Measurements from ENCODE around the gene THSD4.

The THSD4 gene

DNA sequence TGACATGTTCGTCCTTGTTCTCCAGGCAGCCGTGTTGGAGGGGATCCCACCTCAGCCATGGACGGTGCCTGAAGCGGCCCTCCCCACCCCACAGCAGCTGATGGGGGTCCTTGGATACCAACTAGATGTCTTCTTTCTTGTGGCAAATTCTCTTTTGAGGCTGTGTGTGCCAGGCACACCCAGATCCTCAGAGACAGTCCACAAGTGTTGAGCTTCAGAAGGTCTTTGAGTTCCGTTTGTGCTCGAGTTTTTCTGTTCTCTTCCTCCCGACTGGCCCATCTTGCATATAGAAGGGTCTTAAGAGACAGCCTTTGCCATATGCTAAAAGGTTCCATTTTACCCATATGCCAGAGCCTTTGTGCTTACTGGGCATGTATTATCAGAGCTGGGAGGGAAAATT lies 227.4 kb downstream of the THSD4 start:
- no peaks in the 10 kb centered on the region for H3K36me3 ChIP-seq (replicated peaks; ENCODE audit: insufficient read depth, low read length)
- no peaks in the 10 kb centered on the region for H4K20me1 ChIP-seq (ENCODE audit: insufficient read depth, low read length)
- no peak overlapping the region for H3K4me3 ChIP-seq (ENCODE audit: low read length)
- no peaks in the 10 kb centered on the region for H3F3A ChIP-seq (ENCODE audit: insufficient read depth, low read length)
- no peaks in the 10 kb centered on the region for H3K27me3 ChIP-seq (replicated peaks; ENCODE audit: insufficient read depth, low read length)
- no peak overlapping the region for H3K9ac ChIP-seq (ENCODE audit: low read length)
- H3K79me2 ChIP-seq (ENCODE audit: low read length) = no peaks in the 10 kb centered on the region
- no peaks in the 10 kb centered on the region for H3K9me3 ChIP-seq (replicated peaks; ENCODE audit: insufficient read depth, low read length)
- no peaks in the 10 kb centered on the region for H3K9me2 ChIP-seq (replicated peaks; ENCODE audit: insufficient read depth, low read length)
- H3K4me2 ChIP-seq (ENCODE audit: low read depth, low read length) = no peak overlapping the region
- no peak for DNase-seq
- TF ChIP-seq EZH2 (optimal IDR thresholded peaks at IDR 0.05; ENCODE audit: low read depth, low read length) (no peak), EZH2phosphoT487 (IDR thresholded peaks at IDR 0.05; ENCODE audit: low read length) (no peak)
- TF ChIP-seq, protein P1, sequence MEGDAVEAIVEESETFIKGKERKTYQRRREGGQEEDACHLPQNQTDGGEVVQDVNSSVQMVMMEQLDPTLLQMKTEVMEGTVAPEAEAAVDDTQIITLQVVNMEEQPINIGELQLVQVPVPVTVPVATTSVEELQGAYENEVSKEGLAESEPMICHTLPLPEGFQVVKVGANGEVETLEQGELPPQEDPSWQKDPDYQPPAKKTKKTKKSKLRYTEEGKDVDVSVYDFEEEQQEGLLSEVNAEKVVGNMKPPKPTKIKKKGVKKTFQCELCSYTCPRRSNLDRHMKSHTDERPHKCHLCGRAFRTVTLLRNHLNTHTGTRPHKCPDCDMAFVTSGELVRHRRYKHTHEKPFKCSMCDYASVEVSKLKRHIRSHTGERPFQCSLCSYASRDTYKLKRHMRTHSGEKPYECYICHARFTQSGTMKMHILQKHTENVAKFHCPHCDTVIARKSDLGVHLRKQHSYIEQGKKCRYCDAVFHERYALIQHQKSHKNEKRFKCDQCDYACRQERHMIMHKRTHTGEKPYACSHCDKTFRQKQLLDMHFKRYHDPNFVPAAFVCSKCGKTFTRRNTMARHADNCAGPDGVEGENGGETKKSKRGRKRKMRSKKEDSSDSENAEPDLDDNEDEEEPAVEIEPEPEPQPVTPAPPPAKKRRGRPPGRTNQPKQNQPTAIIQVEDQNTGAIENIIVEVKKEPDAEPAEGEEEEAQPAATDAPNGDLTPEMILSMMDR (IDR thresholded peaks at IDR 0.05; ENCODE audit: low read length) = no peak
- no peak overlapping the region for H2AFZ ChIP-seq (ENCODE audit: low read length)
- no peak overlapping the region for H3K27ac ChIP-seq (ENCODE audit: low read length)
- no peaks in the 10 kb centered on the region for H3K4me1 ChIP-seq (ENCODE audit: low read length)

DNA sequence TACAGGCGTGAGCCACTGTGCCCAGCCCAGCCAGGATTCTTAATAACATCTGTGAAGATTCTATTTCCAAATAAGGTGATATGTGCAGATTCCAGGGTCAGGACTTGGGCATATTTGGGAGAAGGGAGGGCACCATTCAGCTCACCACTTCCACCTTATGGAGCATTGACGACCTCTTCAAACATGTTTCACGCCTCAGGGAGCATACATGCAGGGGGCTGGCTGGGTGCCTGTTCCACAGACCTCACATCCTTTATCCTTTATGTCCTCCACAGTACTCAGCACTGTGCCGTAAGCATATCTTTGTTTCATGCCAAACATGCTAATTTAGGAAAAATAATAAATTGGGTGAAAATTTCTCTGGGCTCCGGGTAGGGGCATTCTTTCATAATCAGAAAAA lies 229.0 kb downstream of the THSD4 start:
- no peaks in the 10 kb centered on the region for H3K9me2 ChIP-seq (replicated peaks; ENCODE audit: insufficient read depth, low read length)
- no peaks in the 10 kb centered on the region for H3K4me1 ChIP-seq (ENCODE audit: low read length)
- no peak overlapping the region for H3K4me3 ChIP-seq (ENCODE audit: low read length)
- H3K9me3 ChIP-seq (replicated peaks; ENCODE audit: insufficient read depth, low read length) = no peaks in the 10 kb centered on the region
- H4K20me1 ChIP-seq (ENCODE audit: insufficient read depth, low read length) = no peaks in the 10 kb centered on the region
- no peaks in the 10 kb centered on the region for H3K36me3 ChIP-seq (replicated peaks; ENCODE audit: insufficient read depth, low read length)
- H3F3A ChIP-seq (ENCODE audit: insufficient read depth, low read length) = no peaks in the 10 kb centered on the region
- no peak overlapping the region for H3K4me2 ChIP-seq (ENCODE audit: low read depth, low read length)
- no peak overlapping the region for H3K27ac ChIP-seq (ENCODE audit: low read length)
- no peaks in the 10 kb centered on the region for H3K27me3 ChIP-seq (replicated peaks; ENCODE audit: insufficient read depth, low read length)
- no peak for DNase-seq
- H3K79me2 ChIP-seq (ENCODE audit: low read length) = no peaks in the 10 kb centered on the region
- TF ChIP-seq, protein P1 (IDR thresholded peaks at IDR 0.05; ENCODE audit: low read length) = no peak
- TF ChIP-seq EZH2 (optimal IDR thresholded peaks at IDR 0.05; ENCODE audit: low read depth, low read length) = no peak
- H3K9ac ChIP-seq (ENCODE audit: low read length) = no peak overlapping the region
- H2AFZ ChIP-seq (ENCODE audit: low read length) = no peak overlapping the region

DNA sequence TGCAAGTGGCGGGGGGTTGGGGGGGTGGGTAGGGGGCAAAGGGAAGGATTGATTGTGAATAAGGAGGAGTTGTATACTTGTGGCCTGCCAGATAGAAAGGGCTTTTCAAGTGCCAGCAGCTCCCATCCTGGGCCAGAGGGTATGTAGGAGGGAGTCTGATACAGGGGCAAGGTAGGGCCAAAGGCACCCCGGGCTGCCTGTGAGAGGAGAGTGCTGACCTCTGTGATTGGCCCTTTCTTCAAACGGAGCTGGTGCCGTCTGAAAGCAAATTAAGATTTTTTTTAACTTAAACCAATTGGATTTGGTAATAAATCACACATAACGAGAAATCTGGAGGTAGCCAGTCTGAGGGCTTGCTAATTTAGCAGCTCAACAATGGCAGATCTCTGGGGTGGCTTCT lies 229.9 kb downstream of the THSD4 start:
- DNase-seq = no peak
- H3K79me2 ChIP-seq (ENCODE audit: low read length) = no peaks in the 10 kb centered on the region
- H2AFZ ChIP-seq (ENCODE audit: low read length) = no peak overlapping the region
- H3K9ac ChIP-seq (ENCODE audit: low read length) = no peak overlapping the region
- no peak overlapping the region for H3K4me2 ChIP-seq (ENCODE audit: low read depth, low read length)
- no peaks in the 10 kb centered on the region for H3K36me3 ChIP-seq (replicated peaks; ENCODE audit: insufficient read depth, low read length)
- H3K27me3 ChIP-seq (replicated peaks; ENCODE audit: insufficient read depth, low read length) = no peaks in the 10 kb centered on the region
- TF ChIP-seq, protein P1 (IDR thresholded peaks at IDR 0.05; ENCODE audit: low read length) = no peak
- TF ChIP-seq EZH2phosphoT487 (IDR thresholded peaks at IDR 0.05; ENCODE audit: low read length) = no peak
- no peak for TF ChIP-seq EZH2 (optimal IDR thresholded peaks at IDR 0.05; ENCODE audit: low read depth, low read length)
- H3K9me3 ChIP-seq (replicated peaks; ENCODE audit: insufficient read depth, low read length) = no peaks in the 10 kb centered on the region
- H3F3A ChIP-seq (ENCODE audit: insufficient read depth, low read length) = no peaks in the 10 kb centered on the region
- no peak overlapping the region for H3K27ac ChIP-seq (ENCODE audit: low read length)
- H4K20me1 ChIP-seq (ENCODE audit: insufficient read depth, low read length) = no peaks in the 10 kb centered on the region
- no peaks in the 10 kb centered on the region for H3K4me1 ChIP-seq (ENCODE audit: low read length)
- H3K4me3 ChIP-seq (ENCODE audit: low read length) = no peak overlapping the region
- no peaks in the 10 kb centered on the region for H3K9me2 ChIP-seq (replicated peaks; ENCODE audit: insufficient read depth, low read length)

Data from MM.1S (cell line).